Measurements from ENCODE around the gene POMT1. TPM values are rescaled to one million over a fixed set of nuclear protein-coding genes. Genes with fewer than 3 reads are reported as not detected.

POMT1 gene
- total RNA-seq, 1 experiment from 2014 or later = 34.1 TPM

- H2BK12ac ChIP-seq (ENCODE audit: insufficient read length, low read depth, low read length) = no peak overlapping the region
- H3T11ph ChIP-seq (ENCODE audit: low read length) = no peak overlapping the region
- H2AFZ ChIP-seq (ENCODE audit: low read length) = no peak overlapping the region
- H4K5ac ChIP-seq (ENCODE audit: insufficient read length, low read depth, low read length) = no peak overlapping the region
- H2AK5ac ChIP-seq (ENCODE audit: insufficient read length, low read length) = no peak overlapping the region
- no peaks in the 10 kb centered on the region for H3K79me1 ChIP-seq (ENCODE audit: insufficient read depth, low read depth, low read length, poor library complexity, severe bottlenecking)
- H3K4ac ChIP-seq (ENCODE audit: low read depth, low read length) = no peak overlapping the region
- no peak overlapping the region for H2BK15ac ChIP-seq (ENCODE audit: low read depth, low read length)
- WGBS (ENCODE audit: extremely low coverage, insufficient read length, low lambda C conversion rate) = no CpG with 5 or more reads among the region's 1 CpG
- Mint-ChIP-seq H3K27ac (no peak overlapping the region), H3K27me3 (ENCODE audit: low read depth) (peaks cover 26% of the 10 kb centered on the region), H3K9me3 (peaks cover 29 to 41% of the 10 kb centered on the region in 2 experiments), H3K4me1 (peaks cover 9 to 10% of the 10 kb centered on the region in 2 experiments), H3K36me3 (ENCODE audit: insufficient read depth in 1 of 3, low read depth in 3 of 3) (peaks cover 5 to 16% (median 6%) of the 10 kb centered on the region in 3 experiments; a peak in 4 of 7 replicates), H3K4me3 (no peak overlapping the region)
- H3K9me3 ChIP-seq (ENCODE audit: control insufficient read depth, low read depth, low read length) = peaks cover 6% of the 10 kb centered on the region
- H3K27me3 ChIP-seq (ENCODE audit: insufficient read depth, low read length) = peaks cover 5% of the 10 kb centered on the region; the same call in 1 of the 2 replicates
- no peak overlapping the region for H3K4me2 ChIP-seq (ENCODE audit: insufficient read depth, insufficient read length, low read length)
- H3K18ac ChIP-seq (ENCODE audit: insufficient read length, low read depth, low read length) = no peak overlapping the region
- H3K23me2 ChIP-seq (ENCODE audit: insufficient read length, low read depth, low read length, poor library complexity, severe bottlenecking) = no peaks in the 10 kb centered on the region
- no peak overlapping the region for H2BK20ac ChIP-seq (ENCODE audit: low read depth, low read length, poor library complexity, severe bottlenecking)
- H4K91ac ChIP-seq (ENCODE audit: insufficient read length, low read depth, low read length) = no peak overlapping the region
- H3K9ac ChIP-seq (ENCODE audit: extremely low read depth, insufficient read length, low read length) = no peak overlapping the region
- no peak for DNase-seq
- H3K79me2 ChIP-seq (ENCODE audit: insufficient read depth, low read length) = no peaks in the 10 kb centered on the region
- H2BK5ac ChIP-seq (ENCODE audit: insufficient read length, low read length) = no peak overlapping the region
- no peak overlapping the region for H3K23ac ChIP-seq (ENCODE audit: insufficient read length, low read depth, low read length)
- H2BK120ac ChIP-seq (ENCODE audit: low read depth, low read length, poor library complexity, severe bottlenecking) = no peak overlapping the region
- H3K56ac ChIP-seq (ENCODE audit: insufficient read length, low read depth, low read length) = no peak overlapping the region
- H3K27ac ChIP-seq (ENCODE audit: insufficient read length, low read depth, low read length) = no peak overlapping the region
- no peak overlapping the region for H3K14ac ChIP-seq (ENCODE audit: insufficient read depth, low read length)
- H3K4me1 ChIP-seq (ENCODE audit: insufficient read depth, low read length) = no peaks in the 10 kb centered on the region
- no peak for TF ChIP-seq CTCF (conservative IDR thresholded peaks at IDR 0.05)
- no peak overlapping the region for H4K8ac ChIP-seq (replicated peaks; ENCODE audit: insufficient read length, low read depth, low read length)
- H4K20me1 ChIP-seq (ENCODE audit: control insufficient read depth, insufficient read depth, insufficient read length) = no peaks in the 10 kb centered on the region
These were observed 56.8 kb downstream of the POMT1 start for GRCh38 chr9:131559421-131560000.

Data from H9 (cell line).